LNCAP (cell line): Measurements from ENCODE around the gene DDX11.

ENCODE experiments used
- TF ChIP-seq, protein P1 (sequence below): fragments of 450-650 bp; IDR thresholded peaks from 2 replicates; pipeline ENCODE4 v1.5.1; 2017; ENCODE audit warnings: mild to moderate bottlenecking

Gene DDX11

GRCh38 chr12:31120392-31121008 is 46.8 kb downstream of the DDX11 start:
- TF ChIP-seq, protein P1, sequence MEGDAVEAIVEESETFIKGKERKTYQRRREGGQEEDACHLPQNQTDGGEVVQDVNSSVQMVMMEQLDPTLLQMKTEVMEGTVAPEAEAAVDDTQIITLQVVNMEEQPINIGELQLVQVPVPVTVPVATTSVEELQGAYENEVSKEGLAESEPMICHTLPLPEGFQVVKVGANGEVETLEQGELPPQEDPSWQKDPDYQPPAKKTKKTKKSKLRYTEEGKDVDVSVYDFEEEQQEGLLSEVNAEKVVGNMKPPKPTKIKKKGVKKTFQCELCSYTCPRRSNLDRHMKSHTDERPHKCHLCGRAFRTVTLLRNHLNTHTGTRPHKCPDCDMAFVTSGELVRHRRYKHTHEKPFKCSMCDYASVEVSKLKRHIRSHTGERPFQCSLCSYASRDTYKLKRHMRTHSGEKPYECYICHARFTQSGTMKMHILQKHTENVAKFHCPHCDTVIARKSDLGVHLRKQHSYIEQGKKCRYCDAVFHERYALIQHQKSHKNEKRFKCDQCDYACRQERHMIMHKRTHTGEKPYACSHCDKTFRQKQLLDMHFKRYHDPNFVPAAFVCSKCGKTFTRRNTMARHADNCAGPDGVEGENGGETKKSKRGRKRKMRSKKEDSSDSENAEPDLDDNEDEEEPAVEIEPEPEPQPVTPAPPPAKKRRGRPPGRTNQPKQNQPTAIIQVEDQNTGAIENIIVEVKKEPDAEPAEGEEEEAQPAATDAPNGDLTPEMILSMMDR = no peak

DNA sequence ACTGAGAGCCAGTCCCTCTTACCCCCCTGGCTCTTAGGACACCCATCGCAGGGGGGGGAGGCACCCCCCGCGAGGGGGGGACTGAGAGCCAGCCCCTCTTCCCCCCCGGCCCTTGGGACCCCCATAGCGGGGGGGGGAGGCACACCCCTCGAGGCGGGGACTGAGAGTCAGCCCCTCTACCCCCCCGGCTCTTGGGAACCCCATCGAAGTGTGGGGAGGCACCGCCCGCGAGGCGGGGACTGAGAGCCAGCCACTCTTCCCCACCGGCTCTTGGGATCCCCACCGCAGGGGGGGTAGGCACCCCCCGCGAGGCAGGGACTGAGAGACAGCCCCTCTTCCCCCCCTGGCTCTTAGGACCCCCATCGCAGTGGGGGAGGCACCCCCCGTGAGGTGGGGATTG is 48.8 kb downstream of the DDX11 start:
- TF ChIP-seq, protein P1 = no peak
